Fibroblast of pulmonary artery (primary cell): ENCODE results near the gene DLGAP1.

ENCODE experiments used
- DNase-seq: peaks from one replicate; pipeline ENCODE4 v3.0.0-alpha.2; 2010; ENCODE audit warnings: low read depth
- H3K4me3 ChIP-seq: replicated peaks from 2 replicates; pipeline ENCODE4 v1.5.1; 2011; ENCODE audit warnings: low read depth, mild to moderate bottlenecking, control low read depth, low read length, moderate library complexity
- TF ChIP-seq, protein P1 (sequence below): IDR thresholded peaks from 2 replicates; pipeline ENCODE4 v1.5.1; 2011; ENCODE audit warnings: mild to moderate bottlenecking, control low read depth, low read length, inconsistent platforms; ENCODE audit errors: missing control alignments

The DLGAP1 gene

DNA sequence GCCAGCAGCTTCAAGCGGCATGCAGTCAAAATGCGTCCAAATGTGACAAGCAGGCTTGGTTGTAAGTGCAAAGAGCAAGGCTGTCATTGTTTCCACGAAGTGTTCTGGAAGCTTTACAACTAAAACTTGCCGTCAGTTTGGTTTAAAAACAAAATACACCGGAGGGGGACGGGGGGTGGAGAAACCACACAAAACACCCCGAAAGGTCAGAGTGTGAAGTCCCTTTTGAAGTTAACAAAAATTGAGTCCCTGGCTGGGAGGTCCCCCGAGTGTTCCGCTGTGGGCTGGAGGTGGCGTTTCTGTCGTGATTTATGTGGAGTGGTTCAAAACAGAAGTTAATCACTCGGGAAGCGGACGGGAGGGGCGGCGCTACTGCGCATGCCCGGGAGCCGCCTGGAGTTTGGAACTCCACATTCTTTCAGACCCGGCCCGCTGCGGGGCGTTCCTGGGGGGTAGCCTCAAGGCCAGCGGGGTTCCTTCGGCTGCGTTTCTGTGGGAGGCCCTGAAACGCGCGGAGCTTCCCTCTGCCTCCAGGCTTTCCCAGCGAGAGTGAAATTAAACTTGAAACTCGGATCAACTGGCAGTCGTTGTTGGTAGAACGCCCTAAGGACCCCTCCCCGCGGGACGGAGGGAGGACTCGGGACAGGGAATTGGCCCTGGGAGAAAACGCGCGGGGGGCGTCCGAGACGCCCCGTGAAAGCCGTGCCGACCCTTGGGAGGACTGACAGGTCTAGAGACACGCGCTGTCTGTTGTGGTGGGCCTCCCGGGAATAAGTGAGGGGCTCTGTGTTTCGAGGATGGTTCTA lies 1003.7 kb downstream of the DLGAP1 start:
- peak; percentile 93 for DNase-seq
- H3K4me3 ChIP-seq = peak overlapping the region; percentile 83
- TF ChIP-seq, protein P1, sequence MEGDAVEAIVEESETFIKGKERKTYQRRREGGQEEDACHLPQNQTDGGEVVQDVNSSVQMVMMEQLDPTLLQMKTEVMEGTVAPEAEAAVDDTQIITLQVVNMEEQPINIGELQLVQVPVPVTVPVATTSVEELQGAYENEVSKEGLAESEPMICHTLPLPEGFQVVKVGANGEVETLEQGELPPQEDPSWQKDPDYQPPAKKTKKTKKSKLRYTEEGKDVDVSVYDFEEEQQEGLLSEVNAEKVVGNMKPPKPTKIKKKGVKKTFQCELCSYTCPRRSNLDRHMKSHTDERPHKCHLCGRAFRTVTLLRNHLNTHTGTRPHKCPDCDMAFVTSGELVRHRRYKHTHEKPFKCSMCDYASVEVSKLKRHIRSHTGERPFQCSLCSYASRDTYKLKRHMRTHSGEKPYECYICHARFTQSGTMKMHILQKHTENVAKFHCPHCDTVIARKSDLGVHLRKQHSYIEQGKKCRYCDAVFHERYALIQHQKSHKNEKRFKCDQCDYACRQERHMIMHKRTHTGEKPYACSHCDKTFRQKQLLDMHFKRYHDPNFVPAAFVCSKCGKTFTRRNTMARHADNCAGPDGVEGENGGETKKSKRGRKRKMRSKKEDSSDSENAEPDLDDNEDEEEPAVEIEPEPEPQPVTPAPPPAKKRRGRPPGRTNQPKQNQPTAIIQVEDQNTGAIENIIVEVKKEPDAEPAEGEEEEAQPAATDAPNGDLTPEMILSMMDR = no peak

DNA sequence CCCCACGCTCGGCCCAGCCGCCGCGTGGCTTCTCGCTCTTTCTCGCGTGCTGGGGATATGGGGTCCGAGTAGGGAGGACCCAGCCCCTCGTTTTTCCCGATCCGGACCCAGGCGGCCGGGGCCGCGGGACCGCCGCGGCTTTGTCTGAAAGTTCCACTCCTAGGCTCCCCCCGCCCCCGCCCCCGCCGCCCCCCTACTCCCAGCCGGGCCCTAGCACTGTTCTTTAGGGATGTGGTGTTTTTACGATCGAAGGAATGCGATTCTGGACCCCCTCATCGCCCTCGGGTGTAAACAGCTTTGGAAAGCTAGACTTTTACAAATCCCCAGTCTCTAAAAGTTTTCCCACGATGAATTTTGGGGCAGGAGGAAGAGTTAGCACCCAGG lies 1004.3 kb downstream of the DLGAP1 start:
- TF ChIP-seq, protein P1 = no peak
- peak overlapping the region; percentile 83 for H3K4me3 ChIP-seq
- DNase-seq = no peak

DNA sequence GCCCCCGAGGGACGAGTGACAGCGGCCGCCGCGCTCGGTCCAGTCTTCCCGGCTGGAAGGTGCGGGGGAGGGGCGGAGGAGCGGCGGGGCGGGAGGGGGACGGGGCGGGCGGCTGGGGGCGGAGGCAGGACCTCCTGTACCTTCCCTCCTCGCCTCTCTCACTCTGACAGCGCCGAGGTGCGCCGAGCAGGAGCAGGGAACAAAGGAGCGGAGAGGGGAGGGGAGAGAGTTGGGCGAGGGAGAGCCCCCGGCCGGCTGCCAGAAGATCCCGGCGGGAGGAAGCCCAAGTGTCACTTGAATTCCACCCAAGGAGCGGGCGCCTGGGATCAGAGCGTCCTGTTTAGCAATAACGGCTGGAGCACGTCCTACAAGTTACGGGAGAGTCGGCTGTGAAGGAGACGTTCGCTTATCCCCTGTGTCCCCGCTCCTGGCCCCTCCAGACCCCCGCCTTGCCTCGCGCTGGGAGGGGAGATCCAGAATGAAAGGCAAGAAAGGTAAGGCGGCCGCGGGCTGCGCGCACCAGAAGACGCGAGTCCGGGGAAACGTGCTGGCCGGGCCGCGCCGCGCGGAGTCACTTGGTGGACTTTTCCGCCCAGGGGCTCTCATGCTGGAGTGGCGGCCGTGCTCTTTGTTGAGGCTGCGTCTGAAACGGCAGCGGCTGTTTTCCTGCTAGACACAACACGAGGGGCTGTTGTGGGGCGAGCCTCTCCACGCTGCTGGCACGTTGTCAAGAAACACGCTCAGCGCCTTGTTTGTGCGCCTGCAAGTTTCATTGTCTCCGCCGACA lies 1004.9 kb downstream of the DLGAP1 start, which contains the start of gene TGIF1:
Gene TGIF1 (plus strand): TSS at position 161 of the 787 bp plus-strand sequence. CDS start 318 bp downstream, at position 479.
- peak within 1 kb of the TSS; percentile 83 for H3K4me3 ChIP-seq
- peak; percentile 92 for DNase-seq
- TF ChIP-seq, protein P1 = no peak

DNA sequence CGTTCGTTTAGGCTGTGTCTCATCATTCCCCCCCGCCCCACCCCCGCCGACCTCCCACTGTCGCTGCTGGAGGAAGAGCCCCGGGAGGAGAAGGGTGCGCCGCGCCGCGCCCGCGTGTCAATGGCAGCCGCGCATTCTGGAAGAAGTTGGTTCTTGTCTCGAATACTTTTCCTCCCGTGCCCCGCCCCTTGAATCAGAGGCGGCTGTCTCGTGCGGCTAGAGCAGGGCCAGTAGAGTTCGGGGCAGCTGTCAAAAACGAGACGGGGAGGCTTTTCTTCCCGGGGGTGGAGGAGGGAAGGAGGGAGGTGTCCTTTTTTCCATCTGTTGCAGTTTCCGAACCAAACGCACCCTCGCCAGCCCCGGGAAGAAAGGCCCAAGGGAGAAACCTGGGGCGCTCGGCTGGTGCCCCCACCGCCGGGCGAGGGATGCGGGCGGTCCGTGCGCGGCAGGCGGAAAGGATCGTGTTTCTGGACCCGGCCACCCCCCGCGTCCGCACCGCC lies 1005.5 kb downstream of the DLGAP1 start:
- H3K4me3 ChIP-seq = peak overlapping the region; percentile 83
- DNase-seq = peak; percentile 87
- TF ChIP-seq, protein P1 = no peak

DNA sequence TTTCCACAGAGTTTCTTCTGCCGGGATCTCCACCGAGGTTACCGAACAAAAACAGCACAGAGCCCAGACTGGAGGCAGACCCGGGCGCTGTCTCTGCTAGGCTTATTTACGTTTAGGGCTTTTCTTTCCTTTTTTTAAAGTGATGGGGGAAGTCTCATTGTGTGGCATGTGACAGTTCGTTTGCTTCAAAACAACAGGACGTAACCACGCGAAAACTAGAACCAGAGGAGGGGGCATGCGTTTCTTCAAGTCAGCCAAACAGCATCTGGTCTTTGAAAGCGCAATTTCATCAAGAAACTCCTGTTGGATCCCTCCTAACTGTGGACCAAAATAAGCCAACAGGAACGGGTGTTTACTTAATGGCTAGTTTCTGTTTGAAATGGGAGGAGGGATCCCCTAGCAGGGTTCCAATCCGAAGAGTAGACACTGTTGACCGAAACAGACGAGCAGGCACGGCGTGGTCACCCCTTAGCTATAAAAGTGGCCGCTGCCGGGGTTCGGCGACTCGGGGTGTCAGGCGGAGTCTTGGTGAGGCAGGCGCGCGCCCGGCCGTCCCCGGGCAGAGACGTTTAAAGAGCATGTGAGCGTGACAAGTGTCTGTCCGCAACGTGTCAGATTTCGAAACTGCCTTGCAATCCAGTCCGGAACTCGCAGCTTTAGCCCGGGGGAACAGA lies 1006.1 kb downstream of the DLGAP1 start:
- DNase-seq = peak; percentile 92
- peak overlapping the region; percentile 83 for H3K4me3 ChIP-seq
- TF ChIP-seq, protein P1 = no peak

DNA sequence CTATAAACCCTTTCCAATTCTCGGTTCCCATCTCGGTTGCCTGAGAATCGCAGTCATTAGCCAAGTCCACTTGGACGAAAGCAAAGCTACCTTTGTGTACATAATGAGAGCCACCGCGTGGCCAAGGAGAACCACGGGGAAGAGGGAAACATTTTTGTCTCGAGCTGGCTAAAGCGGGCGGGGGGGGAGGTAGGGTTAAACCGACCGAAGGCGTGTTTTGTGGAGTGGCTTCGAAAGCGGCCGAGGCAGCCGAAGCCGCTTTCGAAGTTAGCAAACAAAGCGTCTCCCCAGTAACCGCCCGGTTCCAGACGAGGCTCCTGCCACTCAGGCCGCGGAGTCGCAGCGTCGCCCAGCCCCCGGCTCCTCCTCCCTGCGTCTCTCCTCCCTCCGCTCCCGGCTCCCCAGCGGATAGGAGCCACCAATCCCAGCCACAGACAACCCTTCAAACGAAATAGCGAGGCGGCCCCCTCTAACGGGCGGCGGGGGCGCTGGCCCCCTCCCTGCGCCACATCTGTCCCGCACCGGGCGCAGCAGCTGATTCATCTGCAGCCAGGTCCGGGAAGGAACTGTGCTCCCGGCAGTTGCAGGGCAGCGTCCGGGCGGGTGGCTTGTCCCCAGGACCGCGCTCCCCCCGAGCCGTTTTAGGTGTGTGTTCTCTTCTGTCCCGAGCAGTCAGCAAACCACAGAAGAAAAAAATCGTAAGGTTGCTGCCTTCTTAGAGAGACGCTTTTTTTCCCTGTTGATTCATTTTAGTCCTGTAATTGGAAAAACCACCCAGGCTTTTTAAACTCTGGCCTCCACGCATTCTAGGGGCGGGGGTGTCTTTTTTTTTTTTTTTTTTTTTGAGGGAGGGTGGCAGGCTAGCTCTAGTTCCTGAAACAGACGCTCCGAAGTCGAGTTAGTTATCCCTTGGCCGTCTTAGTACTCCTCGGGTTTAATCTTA lies 1006.9 kb downstream of the DLGAP1 start:
- H3K4me3 ChIP-seq = peak overlapping the region; percentile 83
- DNase-seq = peak; percentile 98
- TF ChIP-seq, protein P1 = peak; percentile 4
